HG02588 (cell line): ENCODE measurements around the gene NEU3.
"Not testable (repeated sequence)": the region's sequence is repeated elsewhere in the genome, so short reads cannot be mapped to it uniquely, and the experiment has no call there.

Experiments used
- ATAC-seq: cut with Tn5 transposase; IDR thresholded peaks from one replicate; pipeline ENCODE4 v1.9.1; 2021; ENCODE audit warnings: mild to moderate bottlenecking, moderate library complexity; ENCODE audit not compliant: unreplicated experiment

Gene NEU3

GRCh38 chr11:75028321-75028720 lies 39.6 kb downstream of the NEU3 start:
- no peak for ATAC-seq

- ATAC-seq = no peak
Observed at GRCh38 chr11:75028724-75029123, 40.0 kb downstream of the NEU3 start.

DNA sequence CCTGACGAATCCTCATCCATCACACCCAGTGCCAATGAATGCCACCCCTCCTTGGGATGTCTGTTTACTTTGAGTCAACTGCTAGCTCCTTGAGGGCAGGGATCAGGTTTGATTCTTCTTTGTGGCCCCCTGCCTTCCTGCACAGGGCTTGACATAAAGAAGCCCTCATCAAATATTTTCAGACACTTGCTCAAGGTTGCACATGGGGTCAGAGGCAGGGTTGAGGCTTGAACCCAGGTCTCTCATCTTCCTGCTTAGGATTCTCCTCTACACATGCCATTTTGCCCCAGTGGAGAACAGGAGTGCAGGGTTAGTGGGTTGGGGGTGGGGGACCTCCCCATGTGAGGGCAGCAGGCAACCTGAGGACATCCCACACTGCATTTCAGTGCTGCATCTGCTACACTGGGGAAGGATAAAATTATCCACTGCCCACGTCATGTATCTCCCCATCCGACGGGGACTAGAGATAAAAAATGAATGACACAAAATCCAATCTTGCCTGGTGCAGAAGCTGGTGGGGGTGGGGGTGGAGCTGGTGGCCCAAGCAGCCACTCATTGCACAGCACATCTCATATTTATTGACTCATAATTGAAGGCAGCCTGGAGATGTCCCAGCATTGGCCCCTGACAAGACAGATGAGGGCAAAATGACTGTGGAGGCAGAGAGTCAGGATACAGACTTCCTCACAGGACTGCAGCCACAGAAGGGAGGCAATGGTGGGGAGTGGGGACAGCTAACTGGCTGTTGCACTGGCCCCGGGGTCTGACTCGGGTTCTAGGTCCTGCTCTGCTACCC lies 41.3 kb downstream of the NEU3 start:
- ATAC-seq = no peak

DNA sequence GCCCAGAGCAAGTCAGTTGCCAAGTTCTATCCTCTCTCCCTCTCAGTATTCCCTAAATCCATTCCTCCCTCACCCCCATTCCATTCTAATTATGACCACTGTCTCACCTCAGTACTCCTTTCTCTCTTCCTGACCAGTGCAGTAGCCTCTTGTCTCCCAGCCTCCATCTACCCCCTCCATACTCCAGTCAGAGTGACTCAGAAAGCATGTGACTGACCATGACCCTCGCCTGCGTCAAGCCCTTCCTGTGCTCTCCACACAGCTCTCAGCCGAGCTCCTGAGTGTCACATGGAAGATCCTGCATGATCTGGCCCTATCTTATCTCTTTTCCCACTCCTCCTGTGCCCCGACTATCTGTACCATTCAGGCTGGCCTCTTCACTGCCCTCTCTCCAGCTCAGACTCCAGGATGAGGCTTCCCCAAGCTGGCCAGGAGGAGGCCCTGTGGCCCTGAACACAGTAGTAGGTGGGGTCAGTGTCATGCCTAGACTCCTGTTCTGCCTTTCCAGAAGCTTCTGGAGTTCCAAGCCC lies 42.6 kb downstream of the NEU3 start:
- no peak for ATAC-seq

DNA sequence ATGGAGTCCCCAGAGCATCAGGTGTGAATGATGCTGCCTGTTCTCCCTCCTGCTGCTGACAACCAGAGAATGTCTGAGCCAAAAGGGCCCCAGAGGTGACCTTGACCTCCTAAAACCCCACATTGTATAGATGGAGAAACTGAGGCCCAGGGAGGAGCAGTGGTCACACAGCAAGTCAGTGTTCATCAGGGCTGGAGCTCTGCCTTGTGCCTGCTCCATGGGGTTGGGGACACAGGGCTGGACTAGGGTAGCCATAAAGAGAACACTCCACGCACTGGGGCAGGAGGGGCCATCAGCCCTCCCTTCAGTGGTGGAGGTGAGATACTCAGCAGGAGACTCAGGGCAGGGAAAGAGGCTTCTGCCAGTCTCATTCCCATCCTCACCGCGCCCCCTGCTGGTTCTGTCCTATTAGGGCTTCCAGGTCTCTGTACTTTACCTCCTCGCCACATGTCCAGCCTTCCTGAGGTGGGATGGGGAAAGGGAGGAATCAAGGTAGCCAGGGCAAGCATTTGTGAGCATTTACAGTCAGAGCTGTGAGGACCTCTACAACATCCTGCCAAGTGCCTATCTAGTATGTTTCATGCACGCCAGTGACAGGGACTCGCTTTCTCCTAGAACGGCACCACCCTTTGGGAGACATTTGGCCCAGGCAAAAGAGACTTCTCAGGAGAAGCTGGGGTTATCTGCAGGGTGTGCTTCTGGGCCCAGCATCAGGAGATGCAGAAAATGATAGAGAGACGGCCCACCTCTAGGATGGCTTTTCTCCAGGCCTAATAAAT lies 43.2 kb downstream of the NEU3 start:
- no peak for ATAC-seq

DNA sequence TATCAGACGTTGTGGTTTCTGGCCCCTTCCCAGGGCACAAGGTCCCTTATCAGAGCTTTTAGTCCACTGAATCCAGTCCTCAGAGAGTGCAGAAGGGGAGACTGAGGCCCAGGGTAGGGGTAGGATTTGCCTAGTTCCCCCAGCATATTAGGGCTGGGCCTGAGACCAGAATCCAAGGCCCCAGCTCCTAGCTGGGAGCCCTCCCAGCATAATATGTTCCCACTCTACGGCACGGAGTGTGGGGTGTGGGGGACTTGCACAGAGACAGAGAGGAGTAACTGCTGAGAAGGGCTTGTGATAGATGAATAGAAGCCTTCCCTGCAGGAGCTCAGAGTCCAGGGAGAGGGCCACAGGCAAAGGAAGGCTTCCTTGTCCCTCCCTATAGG lies 43.8 kb downstream of the NEU3 start:
- ATAC-seq = no peak

GRCh38 chr11:75033916-75034315 lies 45.2 kb downstream of the NEU3 start:
- no peak for ATAC-seq

- no peak for ATAC-seq
Observed at GRCh38 chr11:75035256-75035655, 46.5 kb downstream of the NEU3 start.

DNA sequence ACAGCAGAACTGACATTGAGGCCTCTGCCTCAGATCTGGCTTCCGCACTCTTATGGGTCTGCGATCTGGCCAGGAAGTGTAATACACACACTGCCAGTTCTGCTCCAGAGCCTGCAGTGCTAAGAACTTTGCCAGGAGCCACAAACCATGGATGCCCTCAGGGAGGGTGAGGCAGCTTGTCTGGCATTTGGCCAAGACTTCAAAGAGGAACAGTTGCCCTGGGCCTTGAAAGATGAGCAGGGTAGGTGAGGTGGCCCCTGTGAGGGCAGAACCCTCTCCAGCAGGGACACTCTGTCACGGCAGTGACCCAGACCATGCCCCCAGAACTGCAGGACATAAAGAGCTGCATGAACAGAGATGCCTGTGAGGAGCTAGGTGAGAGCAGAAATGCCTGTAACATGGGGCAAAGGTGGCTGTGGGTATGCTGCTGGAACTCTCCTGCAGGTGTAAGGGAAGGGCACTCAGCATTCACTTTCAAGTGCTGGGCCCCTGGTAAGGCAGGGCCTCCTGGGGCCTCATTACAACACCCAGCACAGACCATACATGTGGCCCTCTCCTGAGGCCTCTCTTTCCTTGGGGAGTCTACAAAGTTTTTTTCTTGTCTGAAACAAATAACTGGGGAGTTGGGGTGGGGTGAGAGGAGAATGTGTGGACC lies 47.3 kb downstream of the NEU3 start:
- no peak for ATAC-seq

DNA sequence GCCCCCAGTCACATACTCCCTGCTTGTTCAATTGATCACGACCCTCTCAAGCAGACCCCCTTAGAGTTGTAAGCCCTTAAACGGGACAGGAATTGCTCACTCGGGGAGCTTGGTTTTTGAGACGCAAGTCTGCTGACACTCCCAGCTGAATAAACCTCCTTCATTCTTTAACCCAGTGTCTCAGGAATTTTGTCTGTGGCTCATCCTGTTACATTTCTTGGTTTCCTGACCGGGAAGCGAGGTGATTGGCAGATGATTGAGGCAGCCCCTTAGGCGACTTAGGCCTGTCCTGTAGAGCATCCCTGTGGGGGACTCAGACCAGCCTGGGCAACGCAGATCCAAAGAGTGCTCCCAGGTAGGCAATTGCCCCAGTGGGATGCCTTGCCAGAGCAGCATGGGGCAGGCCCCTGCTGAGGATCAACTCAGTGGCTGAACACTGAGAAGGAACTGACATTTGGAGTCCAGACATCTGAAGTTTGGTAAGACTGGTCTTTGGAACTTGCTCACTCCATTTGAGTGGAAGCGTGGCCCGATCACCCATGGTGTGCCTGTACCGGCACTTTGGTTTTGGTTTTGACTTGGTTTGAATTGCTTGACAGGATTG lies 51.5 kb downstream of the NEU3 start:
- ATAC-seq = no peak

DNA sequence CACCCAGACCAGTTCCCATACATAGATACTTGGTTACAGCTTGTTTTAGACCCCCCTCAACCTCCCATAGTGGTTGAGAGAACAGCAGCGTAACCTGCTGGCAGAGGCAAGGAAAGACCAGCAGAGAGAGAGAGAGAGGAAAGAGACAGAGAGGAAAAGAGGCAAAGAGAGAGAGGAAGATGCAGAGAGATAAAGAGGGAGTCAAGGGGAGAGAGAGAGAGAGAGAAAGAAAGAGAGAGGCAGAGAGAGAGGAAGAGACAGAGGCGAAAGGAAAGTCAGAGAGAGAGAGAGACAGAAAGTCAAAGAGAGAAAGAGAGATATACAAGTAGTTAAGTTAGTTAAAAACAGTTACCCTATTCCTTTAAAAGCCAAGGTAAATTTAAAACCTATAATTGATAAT lies 52.5 kb downstream of the NEU3 start:
- ATAC-seq = no peak

DNA sequence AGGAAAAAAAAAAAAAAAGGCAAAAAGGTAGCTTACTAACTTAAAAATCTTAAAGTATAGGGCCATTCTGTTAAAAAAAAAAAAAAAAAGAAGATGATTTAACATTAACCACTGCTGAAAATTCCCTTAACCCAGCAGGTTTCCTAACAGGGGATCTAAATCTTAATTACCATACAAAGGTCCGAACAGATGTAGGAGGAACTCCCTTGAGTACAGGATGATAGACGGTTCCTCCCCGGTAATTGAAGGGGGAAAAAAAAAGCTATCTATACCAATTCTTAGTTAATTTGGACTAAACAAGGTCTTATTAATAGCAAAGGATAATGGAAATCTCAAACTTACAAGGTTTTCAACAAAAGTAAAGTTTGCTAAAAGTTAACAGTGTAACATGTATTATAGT lies 53.1 kb downstream of the NEU3 start:
- ATAC-seq = not testable (repeated sequence)

GRCh38 chr11:75044381-75045170 lies 55.8 kb downstream of the NEU3 start:
- not testable (repeated sequence) for ATAC-seq

DNA sequence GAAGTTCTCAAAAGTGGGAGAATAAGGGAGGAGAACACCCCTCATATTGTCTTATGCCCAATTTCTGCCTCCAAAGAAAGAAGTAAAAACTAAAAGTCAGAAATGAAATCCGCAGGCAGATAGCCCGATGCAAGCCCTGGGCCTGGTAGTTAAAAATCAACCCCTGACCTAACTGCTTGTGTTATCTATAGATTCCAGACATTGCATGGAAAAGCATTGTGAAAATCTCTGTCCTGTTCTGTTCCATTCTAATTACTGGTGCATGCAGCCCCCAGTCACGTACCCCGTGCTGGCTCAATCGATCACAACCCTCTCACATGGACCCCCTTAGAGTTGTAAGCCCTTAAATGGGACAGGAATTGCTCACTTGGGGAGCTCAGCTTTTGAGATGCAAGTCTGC lies 57.9 kb downstream of the NEU3 start:
- ATAC-seq = not testable (repeated sequence)

GRCh38 chr11:75047191-75047590 lies 58.5 kb downstream of the NEU3 start:
- ATAC-seq = no peak

DNA sequence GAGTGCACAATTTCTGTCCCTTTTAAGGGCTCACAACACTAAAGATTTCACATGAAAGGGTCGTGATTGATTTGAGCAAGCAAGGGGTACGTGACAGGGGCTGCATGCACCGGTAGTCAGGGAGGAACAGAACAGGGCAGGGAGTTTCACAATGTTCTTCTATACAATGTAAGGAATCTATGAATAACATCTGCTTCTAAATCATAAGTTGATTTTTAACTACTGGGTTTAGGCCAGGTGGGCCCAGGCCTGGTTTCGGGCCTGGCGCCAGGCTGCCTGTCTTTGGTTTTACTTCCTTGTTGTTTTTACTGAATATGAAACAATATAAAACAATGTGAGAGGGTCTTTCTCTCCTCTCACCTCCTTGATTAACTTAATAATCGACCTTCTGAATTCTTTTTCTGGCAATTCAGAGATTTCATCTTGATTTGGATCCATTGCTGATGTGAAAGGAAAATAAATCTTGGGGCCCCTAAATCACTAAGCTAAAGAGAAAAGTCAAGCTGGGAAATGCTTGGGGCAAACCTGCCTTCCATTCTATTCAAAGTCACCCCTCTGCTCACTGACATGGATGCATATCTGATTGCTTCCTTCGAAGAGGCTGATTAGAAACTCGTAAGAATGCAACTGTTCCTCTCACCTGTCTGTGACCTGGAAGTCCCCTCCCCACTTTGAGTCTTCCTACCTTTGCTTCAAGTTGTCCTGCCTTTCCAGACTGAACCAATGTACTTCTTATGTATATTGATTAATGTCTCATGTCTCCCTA lies 61.0 kb downstream of the NEU3 start:
- ATAC-seq = not testable (repeated sequence)

- no peak for ATAC-seq
Observed at GRCh38 chr11:75050516-75050915, 61.8 kb downstream of the NEU3 start.

DNA sequence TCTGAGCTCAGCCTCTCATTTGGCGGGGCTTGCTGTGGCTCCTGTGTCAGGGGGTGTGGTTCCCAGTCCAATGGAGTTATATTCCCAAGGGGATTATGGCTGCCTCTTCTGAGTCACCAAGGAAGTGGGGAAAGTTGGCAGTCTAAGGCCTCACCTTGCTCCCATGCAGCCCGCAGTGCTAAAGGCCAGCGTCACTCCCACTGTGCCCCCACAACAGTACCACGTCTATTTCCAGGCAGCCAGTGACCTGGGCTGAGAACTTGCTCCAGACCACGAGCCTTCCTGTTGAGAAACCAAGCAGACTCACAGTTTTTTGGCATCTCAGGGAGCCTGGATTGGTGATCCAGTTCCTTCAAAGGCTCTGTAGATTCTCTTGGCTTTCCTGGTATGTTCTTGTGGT lies 62.3 kb downstream of the NEU3 start:
- no peak for ATAC-seq

DNA sequence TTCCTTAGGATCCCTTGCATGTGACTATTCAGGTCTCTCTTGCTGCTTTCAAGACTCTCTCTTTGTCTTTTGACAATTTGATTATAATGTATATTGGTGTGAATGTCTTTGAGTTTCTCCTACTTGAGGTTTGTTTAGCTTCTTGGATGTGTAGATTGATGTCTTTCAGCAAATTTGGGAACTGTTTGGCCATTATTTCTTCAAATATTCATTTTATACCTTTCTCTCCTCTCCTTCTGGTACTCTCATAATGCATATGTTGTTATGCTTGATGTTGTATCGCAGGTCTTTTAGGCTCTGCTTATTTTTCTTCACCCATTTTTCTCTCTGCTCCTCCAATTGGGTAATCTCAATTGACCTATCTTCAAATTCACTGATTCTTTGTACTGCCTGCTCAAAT lies 63.7 kb downstream of the NEU3 start:
- ATAC-seq = no peak

GRCh38 chr11:75055511-75055910 lies 66.8 kb downstream of the NEU3 start:
- no peak for ATAC-seq
